ENCODE results near the gene MTO1.
"Not testable (repeated sequence)": the region's sequence is repeated elsewhere in the genome, so short reads cannot be mapped to it uniquely, and the experiment has no call there.

MTO1 gene

DNA sequence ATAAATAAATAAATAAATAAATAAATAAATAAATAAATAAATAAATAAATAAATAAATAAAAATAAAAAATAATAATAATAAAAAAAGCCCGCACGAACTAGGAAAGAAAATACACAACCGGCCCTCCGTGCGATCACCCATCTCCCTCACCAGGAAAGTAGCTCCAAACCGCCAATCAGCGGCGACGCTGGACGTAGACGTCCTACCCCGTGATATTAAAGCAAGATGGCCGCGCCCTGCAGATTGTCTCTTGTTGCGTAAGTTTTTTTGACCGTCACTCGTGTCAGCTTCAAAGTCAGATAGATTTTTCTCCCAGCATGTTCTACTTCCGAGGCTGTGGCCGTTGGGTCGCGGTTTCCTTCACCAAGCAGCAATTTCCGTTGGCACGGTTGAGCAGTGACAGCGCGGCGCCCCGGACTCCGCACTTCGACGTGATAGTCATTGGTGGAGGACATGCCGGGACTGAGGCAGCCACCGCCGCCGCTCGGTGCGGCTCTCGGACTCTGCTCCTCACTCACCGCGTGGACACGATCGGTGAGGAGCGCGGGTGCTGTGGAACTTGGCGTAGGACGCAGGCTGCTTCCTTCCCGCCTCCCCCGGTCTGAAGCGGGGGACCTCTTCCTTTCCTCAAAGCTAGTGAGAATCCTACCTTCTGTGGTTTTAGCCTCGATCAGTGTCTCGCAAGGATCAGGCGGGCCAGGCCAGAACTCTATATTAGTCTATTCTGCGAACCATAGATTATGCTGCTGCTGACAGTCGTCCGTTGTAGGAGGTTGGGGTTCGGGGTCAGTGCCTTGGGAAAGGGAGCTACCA is at the start of gene MTO1:
TSS of gene MTO1 (plus strand) at position 201 of the 814 bp plus-strand sequence. CDS start at position 319, 118 bp downstream.
- DNase-seq: peak; percentile 72

GRCh38 chr6:73413102-73413501 is 48.4 kb upstream of the MTO1 start:
- DNase-seq: no peak

- DNase-seq: no peak
These were observed 43.3 kb upstream of the MTO1 start for GRCh38 chr6:73418081-73418741.

DNA sequence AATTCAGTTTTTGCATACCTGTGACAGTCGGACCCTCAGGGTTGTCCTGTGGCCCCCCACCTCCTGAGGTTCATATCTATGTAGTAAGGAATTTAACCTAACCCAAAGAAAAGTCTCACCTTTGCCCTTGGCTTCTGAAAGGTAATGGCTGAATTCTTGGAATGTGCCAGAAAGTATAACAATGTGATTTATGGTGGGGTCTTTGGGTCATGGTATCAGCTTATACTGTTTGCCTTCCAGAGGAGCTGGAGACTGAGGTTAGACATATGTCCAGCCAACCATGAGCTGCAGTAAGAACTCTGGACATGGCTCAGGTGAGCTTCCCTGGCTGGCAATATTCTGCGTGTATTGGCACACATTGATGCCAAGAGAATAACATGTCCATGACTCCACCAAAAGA is 40.0 kb upstream of the MTO1 start:
- no peak for DNase-seq

DNA sequence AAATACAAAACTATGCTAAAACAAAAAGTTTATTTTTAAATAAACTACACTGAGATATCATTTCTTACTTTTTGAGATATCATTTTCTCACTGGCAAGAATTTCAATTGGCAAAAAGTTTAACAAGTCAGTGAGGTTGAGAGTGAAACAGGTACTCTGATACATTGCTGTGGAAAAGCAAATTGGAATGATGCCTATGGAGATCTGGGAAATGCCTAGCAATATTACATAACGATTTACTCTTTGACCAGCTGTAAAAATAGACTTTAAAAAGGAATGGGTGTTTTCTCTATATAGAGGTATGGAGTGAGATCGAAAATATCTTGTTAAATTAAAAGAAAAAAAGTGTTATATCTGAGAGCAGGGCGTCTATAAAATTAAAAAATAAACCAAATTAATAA is 26.3 kb upstream of the MTO1 start:
- no peak for DNase-seq

DNA sequence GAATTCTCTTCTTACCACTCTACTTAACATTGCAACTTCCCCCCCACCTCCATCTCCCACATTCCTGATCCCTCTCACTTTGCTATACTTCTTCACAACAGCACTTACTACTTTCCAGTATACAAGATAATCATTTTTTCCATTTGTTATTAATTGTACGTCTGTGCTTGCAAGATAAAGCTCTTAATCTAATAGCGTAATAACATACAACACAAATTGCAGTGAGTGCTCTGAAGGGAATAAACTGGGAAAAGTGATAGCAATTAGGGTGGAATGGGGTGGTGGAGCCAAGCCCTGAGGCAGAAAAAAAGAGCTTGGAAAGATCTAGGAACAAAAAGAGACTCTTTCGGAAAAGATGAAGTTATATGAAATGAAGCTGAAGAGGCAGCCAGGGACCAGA is 18.0 kb upstream of the MTO1 start:
- no peak for DNase-seq

GRCh38 chr6:73451223-73452106 is 10.1 kb upstream of the MTO1 start:
- DNase-seq: peak; percentile 49

DNA sequence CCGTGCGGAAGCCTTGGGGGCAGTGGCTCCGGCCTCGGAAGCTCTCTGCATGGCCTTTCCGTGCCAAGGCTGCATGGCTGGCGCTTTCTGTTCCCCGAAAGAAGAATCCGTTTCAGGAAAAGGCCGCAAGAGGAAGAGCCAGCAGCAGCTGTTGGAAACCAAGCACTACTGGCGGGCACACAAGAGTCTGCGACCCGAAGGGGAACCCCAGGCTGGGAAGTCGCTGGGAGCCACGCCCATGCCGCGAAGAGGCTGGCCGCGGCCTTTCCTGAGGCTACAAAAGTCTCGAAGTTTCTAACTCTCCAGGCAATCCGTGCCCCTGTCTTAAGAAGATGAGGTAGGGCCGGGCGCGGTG is 9.5 kb upstream of the MTO1 start, which contains the start of gene CGAS:
TSS of gene CGAS (minus strand) at position 191 of the 355 bp plus-strand sequence. CDS start at position 75, 116 bp downstream.
- DNase-seq: peak; percentile 75

GRCh38 chr6:73455865-73456629 is 5.5 kb upstream of the MTO1 start:
- DNase-seq: no peak

- DNase-seq: not testable (repeated sequence)
These were observed 2.1 kb upstream of the MTO1 start for GRCh38 chr6:73459474-73459873.

GRCh38 chr6:73460056-73460455 is 1.5 kb upstream of the MTO1 start:
- DNase-seq: no peak

DNA sequence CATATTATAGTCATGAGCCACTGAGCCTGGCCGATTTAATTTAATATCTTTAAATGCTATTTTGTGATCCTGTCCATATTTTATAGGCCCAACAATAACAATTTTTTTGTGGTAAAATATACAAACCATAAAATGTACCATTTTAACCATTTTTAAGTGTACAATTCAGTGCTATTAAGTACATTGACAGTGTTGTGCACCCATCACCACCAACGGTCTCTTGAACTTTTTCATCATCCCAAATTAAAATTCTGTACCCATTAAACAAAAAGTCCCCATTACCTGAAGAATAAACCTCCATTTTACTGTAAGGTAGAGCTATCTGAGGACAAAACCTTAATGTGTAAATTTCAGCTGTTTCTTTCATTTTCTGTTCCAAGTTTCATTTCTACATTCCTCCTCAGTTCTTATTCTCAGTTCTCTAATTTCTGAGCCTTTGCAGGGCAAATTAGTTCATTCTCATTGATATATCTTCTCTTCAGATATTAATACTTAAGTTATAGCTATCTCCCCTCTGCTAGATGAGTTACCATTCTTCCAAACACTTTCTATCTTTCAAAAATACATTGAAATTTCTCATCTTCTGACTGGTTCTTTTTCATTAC is 10.3 kb downstream of the MTO1 start:
- no peak for DNase-seq

GRCh38 chr6:73476723-73477122 is 15.2 kb downstream of the MTO1 start:
- DNase-seq: no peak

GRCh38 chr6:73477407-73477806 is 15.9 kb downstream of the MTO1 start:
- no peak for DNase-seq

DNA sequence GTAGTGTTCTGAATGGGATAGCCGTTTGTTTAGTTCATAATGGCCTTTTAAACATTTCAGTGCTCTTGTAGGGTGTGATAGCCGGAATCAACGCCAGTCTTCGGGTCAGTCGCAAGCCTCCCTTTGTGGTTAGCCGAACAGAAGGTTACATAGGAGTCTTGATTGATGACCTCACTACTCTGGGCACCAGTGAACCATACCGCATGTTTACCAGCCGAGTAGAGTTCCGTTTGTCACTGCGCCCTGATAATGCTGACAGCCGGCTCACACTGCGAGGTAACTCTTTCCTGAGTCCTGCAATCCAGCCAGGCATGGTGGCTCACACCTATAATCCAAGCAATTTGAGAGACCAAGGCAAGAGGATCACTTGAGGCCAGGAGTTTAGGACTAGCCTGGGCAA is 20.4 kb downstream of the MTO1 start:
- DNase-seq: no peak

GRCh38 chr6:73484438-73484837 is 22.9 kb downstream of the MTO1 start:
- no peak for DNase-seq

DNA sequence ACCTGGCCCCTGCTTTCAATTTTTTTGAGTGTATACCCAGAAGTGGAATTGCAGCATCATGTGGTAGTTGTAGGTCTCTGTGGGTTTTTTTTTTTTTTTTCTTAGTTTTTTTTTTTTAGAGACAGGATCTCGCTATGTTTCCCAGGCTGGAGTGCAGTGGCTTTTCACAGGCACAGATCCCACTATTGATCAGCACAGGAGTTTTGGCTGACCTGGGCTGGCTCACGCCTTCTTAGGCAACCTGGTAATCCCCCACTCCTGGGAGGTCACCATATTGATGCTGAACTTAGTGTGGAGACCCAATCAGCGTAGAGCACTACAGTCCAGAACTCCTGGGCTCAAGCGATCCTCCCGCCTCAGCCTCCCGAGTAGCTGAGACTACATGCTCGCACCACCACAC is 25.9 kb downstream of the MTO1 start:
- DNase-seq: no peak

DNA sequence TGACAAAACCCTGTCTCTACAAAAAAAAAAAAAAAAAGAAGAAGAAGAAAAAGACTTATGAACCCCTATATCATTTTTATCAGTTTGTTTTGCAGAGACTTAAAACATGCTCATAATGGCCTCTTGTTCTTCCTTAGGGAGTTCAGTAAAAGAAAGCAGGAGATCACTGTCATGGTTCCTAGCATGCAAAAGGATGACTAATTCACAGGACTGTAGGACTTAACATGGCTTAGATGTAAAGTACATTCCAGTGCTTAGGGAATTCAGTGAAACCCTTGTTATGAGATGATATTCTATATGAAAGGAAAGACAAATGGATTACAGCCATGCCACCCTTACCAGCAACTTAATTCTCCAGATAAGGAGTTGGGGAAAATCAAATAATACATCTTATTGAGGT is 29.8 kb downstream of the MTO1 start:
- no peak for DNase-seq

GRCh38 chr6:73497915-73498314 is 36.4 kb downstream of the MTO1 start:
- no peak for DNase-seq

DNA sequence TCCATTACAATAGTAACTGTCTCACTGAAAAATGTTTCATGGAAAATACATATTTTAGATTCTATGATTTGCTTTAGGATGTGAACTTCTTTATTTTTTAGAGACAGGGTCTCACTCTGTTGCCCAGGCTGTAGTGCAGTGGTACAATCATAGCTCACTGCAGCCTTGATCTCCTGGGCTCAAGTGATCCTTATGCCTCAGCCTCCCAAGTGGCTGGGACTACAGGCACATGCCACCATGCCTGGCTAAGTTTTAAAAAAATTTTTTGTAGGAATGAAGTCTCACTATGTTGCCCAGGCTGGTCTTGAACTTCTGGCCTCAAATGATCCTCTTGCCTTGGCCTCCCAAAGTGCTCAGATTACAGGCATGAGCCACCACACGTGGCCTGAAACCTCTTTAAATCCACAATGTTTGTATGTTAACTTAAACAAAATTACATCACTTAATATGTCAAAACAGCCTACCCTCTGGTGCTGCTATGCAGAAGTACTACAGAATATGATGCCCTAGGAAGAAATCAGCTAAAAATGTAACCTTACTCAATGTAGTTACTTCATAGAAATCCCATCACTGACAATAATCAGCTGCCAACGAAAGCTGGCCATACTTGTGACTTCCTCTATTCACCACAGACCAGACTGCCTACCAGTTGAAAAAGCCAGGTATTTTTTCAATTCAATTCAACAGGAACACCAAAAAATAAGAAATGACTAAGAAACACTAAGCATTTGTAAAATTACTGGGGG is 41.7 kb downstream of the MTO1 start:
- DNase-seq: no peak

DNA sequence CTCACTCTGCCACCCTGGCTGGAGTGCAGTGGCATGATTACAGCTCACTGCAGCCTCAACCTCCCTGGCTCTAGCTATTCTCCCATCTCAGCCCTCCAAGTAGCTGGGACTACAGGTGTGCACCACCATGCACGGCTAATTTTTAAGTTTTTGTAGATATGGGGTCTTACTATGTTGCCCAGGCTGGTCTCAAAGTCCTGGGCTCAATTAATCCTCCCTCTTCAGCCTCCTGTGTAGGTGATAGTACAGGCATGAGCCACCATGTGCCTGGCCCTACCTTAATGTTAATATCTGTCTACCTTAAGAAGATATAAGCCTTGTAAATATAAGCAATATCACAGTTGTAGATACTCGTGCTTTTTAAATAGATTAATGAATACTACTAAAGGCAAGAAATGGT is 42.6 kb downstream of the MTO1 start:
- DNase-seq: no peak
